Measurements from ENCODE around the gene UTF1. TPM values are rescaled to one million over a fixed set of nuclear protein-coding genes. Genes with fewer than 3 reads are reported as not detected.

Gene UTF1
- total and polyA plus RNA-seq, 2 experiments from 2014 or later: 12.2 to 51.4 TPM

DNA sequence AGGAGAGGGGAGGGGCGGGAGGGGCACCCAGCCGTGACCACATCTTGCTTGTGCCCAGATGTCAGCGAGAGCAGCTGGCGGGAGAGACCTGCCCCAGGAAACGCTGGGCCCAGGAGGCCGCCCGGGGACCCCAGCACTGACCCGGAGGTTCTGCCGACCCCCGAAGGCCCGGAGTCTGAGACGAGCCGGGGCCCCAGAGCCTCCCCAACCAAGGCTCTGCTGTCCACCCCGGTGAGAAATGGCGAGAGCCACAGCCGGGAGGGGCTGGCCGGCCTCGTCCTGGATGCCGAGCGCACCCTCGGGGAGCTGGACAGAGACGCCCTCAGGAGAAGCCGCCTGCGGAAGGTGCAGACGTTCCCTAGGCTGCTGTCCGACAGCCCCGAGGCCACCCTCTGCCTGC lies 44.1 kb upstream of the UTF1 start:
- no peak overlapping the region for H3K4me3 ChIP-seq
- H3K27ac Mint-ChIP-seq: no peak overlapping the region
- no peaks in the 10 kb centered on the region for H3K4me1 ChIP-seq (ENCODE audit: insufficient read depth)
- H3K36me3 Mint-ChIP-seq (ENCODE audit: low read depth): peaks cover 24% of the 10 kb centered on the region
- TF ChIP-seq ZNF462 (CRISPR knock-in tag; IDR thresholded peaks at IDR 0.05) (no peak), ZNF331 (CRISPR knock-in tag; IDR thresholded peaks at IDR 0.05; ENCODE audit: low read depth) (no peak), ZNF114 (CRISPR knock-in tag; IDR thresholded peaks at IDR 0.05) (no peak), ETS1 (IDR thresholded peaks at IDR 0.05) (no peak), EZH2 (IDR thresholded peaks at IDR 0.05; ENCODE audit: low read depth, unreplicated experiment) (no peak), JUNB (IDR thresholded peaks at IDR 0.05; ENCODE audit: unreplicated experiment) (no peak), STAT1 (IDR thresholded peaks at IDR 0.05; ENCODE audit: unreplicated experiment) (no peak), REST (IDR thresholded peaks at IDR 0.05; ENCODE audit: unreplicated experiment) (no peak), CREB1 (CRISPR knock-in tag; IDR thresholded peaks at IDR 0.05; ENCODE audit: low read depth) (no peak), NANOG (IDR thresholded peaks at IDR 0.05; ENCODE audit: borderline replicate concordance) (no peak), EZH2phosphoT487 (IDR thresholded peaks at IDR 0.05; ENCODE audit: unreplicated experiment) (no peak), POLR2AphosphoS5 (IDR thresholded peaks at IDR 0.05; ENCODE audit: low read depth) (no peak)
- TF ChIP-seq, protein P1, sequence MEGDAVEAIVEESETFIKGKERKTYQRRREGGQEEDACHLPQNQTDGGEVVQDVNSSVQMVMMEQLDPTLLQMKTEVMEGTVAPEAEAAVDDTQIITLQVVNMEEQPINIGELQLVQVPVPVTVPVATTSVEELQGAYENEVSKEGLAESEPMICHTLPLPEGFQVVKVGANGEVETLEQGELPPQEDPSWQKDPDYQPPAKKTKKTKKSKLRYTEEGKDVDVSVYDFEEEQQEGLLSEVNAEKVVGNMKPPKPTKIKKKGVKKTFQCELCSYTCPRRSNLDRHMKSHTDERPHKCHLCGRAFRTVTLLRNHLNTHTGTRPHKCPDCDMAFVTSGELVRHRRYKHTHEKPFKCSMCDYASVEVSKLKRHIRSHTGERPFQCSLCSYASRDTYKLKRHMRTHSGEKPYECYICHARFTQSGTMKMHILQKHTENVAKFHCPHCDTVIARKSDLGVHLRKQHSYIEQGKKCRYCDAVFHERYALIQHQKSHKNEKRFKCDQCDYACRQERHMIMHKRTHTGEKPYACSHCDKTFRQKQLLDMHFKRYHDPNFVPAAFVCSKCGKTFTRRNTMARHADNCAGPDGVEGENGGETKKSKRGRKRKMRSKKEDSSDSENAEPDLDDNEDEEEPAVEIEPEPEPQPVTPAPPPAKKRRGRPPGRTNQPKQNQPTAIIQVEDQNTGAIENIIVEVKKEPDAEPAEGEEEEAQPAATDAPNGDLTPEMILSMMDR (conservative IDR thresholded peaks at IDR 0.05; ENCODE audit: low read depth in 2 of 2): no peak
- peak; percentile 18; the same call in 1 of the 3 replicates for ATAC-seq
- H3F3A ChIP-seq (replicated peaks; ENCODE audit: low read depth): no peaks in the 10 kb centered on the region
- H3K4me2 ChIP-seq: no peak overlapping the region
- H3K27ac ChIP-seq (ENCODE audit: low read depth): no peak overlapping the region
- no peak for DNase-seq (ENCODE audit: low spot score)
- no peaks in the 10 kb centered on the region for H4K20me1 ChIP-seq (replicated peaks; ENCODE audit: insufficient read depth)
- no peaks in the 10 kb centered on the region for H3K27me3 ChIP-seq (ENCODE audit: insufficient read depth)
- peaks cover 13% of the 10 kb centered on the region for H3K9me3 Mint-ChIP-seq
- H3K4me3 Mint-ChIP-seq: no peak overlapping the region
- H3K4me1 Mint-ChIP-seq: no peaks in the 10 kb centered on the region
- H3K79me2 ChIP-seq (replicated peaks; ENCODE audit: insufficient read depth): no peaks in the 10 kb centered on the region
- H3K36me3 ChIP-seq (ENCODE audit: insufficient read depth): no peaks in the 10 kb centered on the region
- peaks cover 7% of the 10 kb centered on the region for H3K27me3 Mint-ChIP-seq (ENCODE audit: insufficient read depth, low read depth, poor library complexity)
- no peak overlapping the region for H2AFZ ChIP-seq
- no peaks in the 10 kb centered on the region for H3K9me2 ChIP-seq (ENCODE audit: insufficient read depth)

All from GM23338 (cell line).